Measurements from ENCODE around the gene GRIK3. TPM values are rescaled to one million over a fixed set of nuclear protein-coding genes. Genes with fewer than 3 reads are reported as not detected.

GRIK3 gene
- total and polyA plus RNA-seq, 2 of the 8 experiments (the other 6 are each of a cell fraction or from before 2014, with no cell fraction given) = 2.1 to 3.4 TPM

DNA sequence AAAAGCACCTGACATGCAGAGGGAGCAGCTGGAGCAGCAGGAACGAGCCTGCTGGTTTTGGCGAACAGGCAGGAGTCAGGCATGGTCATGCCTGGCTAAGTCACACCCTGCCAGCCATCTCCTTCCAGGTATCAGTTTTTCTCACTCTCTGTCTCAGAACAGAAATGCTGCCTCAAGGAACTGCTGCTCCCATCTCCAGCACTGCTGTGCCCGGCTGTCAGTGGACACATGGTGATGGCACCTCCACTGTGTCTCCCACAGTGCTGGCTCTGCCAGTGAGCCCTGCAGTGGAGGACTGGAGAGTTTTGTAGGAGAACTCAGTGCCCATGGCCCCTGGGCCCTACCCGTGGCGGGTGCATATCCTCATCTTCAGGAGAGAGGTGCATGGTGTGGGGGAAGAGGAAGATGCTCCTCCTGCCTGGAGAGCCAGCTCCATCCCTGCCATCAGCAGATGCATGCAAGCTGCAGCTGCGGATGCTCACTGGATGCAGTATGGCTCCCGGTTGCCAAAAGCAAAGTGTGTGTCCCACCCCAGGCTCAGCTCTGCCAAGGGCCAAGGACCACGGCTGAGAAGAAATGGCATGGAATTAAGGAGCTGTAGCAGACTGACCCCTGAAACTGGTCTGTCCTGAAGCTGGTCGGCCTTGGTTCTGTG lies 114.7 kb downstream of the GRIK3 start:
- Histone ChIP-seq H3K14ac (ENCODE audit: insufficient read length) (no peak overlapping the region), H2BK12ac (ENCODE audit: low read depth, low read length) (no peak overlapping the region), H3K56ac (replicated peaks; ENCODE audit: insufficient read length, low read depth, low read length) (no peak overlapping the region), H4K91ac (replicated peaks; ENCODE audit: insufficient read length, low read length) (no peak overlapping the region), H3K23ac (ENCODE audit: insufficient read length) (no peak overlapping the region), H3K9me3 (ENCODE audit: insufficient read depth in 2 of 2, low read depth in 1 of 2, low read length in 1 of 2) (peaks cover 10 to 13% of the 10 kb centered on the region in 2 experiments), H3K18ac (ENCODE audit: extremely low read depth, low read length) (no peak overlapping the region), H3K23me2 (ENCODE audit: low read depth, low read length) (no peaks in the 10 kb centered on the region), H2BK15ac (ENCODE audit: low read length) (0 out of 2 replicates have a peak overlapping the region, but pooled peaks have one; percentile 29), H3K4me3 (ENCODE audit: extremely low read depth in 1 of 4, insufficient read depth in 2 of 4, low read depth in 3 of 4, low read length in 4 of 4) (no peak overlapping the region), H4K5ac (ENCODE audit: insufficient read length, low read depth, low read length) (no peak overlapping the region), H3K79me1 (ENCODE audit: low read depth, low read length) (no peaks in the 10 kb centered on the region), H4K20me1 (replicated peaks in 1 of 2; ENCODE audit: control insufficient read depth in 1 of 2, insufficient read depth in 2 of 2, low read length in 2 of 2) (peaks cover 0 to under 1% of the 10 kb centered on the region in 2 experiments), H3K79me2 (ENCODE audit: control insufficient read depth in 1 of 2, insufficient read depth in 2 of 2, low read length in 2 of 2) (no peaks in the 10 kb centered on the region; a peak in 1 of 4 replicates), H4K8ac (ENCODE audit: extremely low read depth, insufficient read depth, low read length) (no peak overlapping the region), H2BK5ac (ENCODE audit: low read depth, low read length) (no peak overlapping the region), H3K9ac (replicated peaks in 1 of 4; ENCODE audit: extremely low read depth in 1 of 4, low read depth in 3 of 4, low read length in 3 of 4) (no peak overlapping the region), H2AFZ (ENCODE audit: low read length) (no peak overlapping the region), H2BK120ac (replicated peaks; ENCODE audit: low read depth, low read length) (no peak overlapping the region), H3K4me2 (ENCODE audit: insufficient read depth in 1 of 2, low read depth in 2 of 2, low read length in 2 of 2) (no peak overlapping the region), H3K27ac (ENCODE audit: low read depth, low read length) (no peak overlapping the region), H2AK5ac (ENCODE audit: low read depth, low read length) (no peak overlapping the region), H3K36me3 (ENCODE audit: control insufficient read depth in 2 of 4, insufficient read depth in 4 of 4, low read length in 3 of 4) (no peaks in the 10 kb centered on the region), H3K27me3 (replicated peaks in 1 of 4; ENCODE audit: control insufficient read depth in 3 of 4, extremely low read depth in 1 of 4, insufficient read depth in 3 of 4, low read length in 3 of 4) (no peaks in the 10 kb centered on the region), H3K4ac (replicated peaks; ENCODE audit: insufficient read length, low read depth, low read length) (no peak overlapping the region), H3K4me1 (replicated peaks in 1 of 4; ENCODE audit: control insufficient read depth in 3 of 4, insufficient read depth in 4 of 4, low read length in 3 of 4) (peaks cover 0 to 12% (median 6%) of the 10 kb centered on the region in 4 experiments; a peak in 5 of 7 replicates), H2BK20ac (ENCODE audit: low read length) (no peak overlapping the region)
- POLR2A ChIA-PET (ENCODE audit: partially characterized antibody) = no interaction called here
- WGBS, 2 experiments (ENCODE audit: extremely low coverage in 1 of 2, insufficient coverage in 1 of 2, insufficient read length in 1 of 2, insufficient replicate concordance in 2 of 2, low coverage in 1 of 2, low lambda C conversion rate in 2 of 2, missing lambda C conversion rate in 1 of 2) = 93% methylated on average over 9 of the region's 9 CpGs; no CpG with 5 or more reads in 1 of the 2 experiments
- DNase-seq (ENCODE audit: low read depth in 1 of 2, low spot score in 2 of 2) = peak in 1 of 2 experiments; percentile 33
- CTCF ChIA-PET (ENCODE audit: partially characterized antibody) = interaction anchor here (1.1 to 1.3 kb wide), 2 partner anchors 17 to 99 kb away, joined by 3 read pairs; no protein-coding TSS in a partner anchor
- no peak for FAIRE-seq
- TF ChIP-seq BRCA1 (IDR thresholded peaks at IDR 0.05; ENCODE audit: low read depth, low read length) (no peak), CBX5 (IDR thresholded peaks at IDR 0.05; ENCODE audit: low read depth, low read length) (no peak), SIN3A (conservative IDR thresholded peaks at IDR 0.05 in 1 of 2, IDR thresholded peaks at IDR 0.05 in 1 of 2; ENCODE audit: low read depth in 1 of 2, low read length in 2 of 2) (no peak), TBP (IDR thresholded peaks at IDR 0.05; ENCODE audit: low read depth, low read length) (no peak), SUZ12 (IDR thresholded peaks at IDR 0.05; ENCODE audit: low read length) (no peak), NRF1 (IDR thresholded peaks at IDR 0.05; ENCODE audit: low read depth, low read length) (no peak), BACH1 (IDR thresholded peaks at IDR 0.05; ENCODE audit: low read length) (no peak), CTBP2 (IDR thresholded peaks at IDR 0.05; ENCODE audit: borderline replicate concordance, insufficient read depth, insufficient read length, low read length) (no peak), RFX5 (IDR thresholded peaks at IDR 0.05; ENCODE audit: borderline replicate concordance, low read depth, low read length) (no peak), CHD2 (IDR thresholded peaks at IDR 0.05; ENCODE audit: low read length) (no peak), SP2 (IDR thresholded peaks at IDR 0.05; ENCODE audit: low read length) (no peak)
- TF ChIP-seq, protein P1, sequence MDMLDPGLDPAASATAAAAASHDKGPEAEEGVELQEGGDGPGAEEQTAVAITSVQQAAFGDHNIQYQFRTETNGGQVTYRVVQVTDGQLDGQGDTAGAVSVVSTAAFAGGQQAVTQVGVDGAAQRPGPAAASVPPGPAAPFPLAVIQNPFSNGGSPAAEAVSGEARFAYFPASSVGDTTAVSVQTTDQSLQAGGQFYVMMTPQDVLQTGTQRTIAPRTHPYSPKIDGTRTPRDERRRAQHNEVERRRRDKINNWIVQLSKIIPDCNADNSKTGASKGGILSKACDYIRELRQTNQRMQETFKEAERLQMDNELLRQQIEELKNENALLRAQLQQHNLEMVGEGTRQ (IDR thresholded peaks at IDR 0.05; ENCODE audit: low read length) = no peak
